Esophagus muscularis mucosa (tissue), 4 donors: ENCODE results near the gene EXOC3. TPM values are rescaled to one million over a fixed set of nuclear protein-coding genes. Genes with fewer than 3 reads are reported as not detected.
"Not testable (repeated sequence)": the region's sequence is repeated elsewhere in the genome, so short reads cannot be mapped to it uniquely, and the experiment has no call there.

Experiments used
- DNase-seq: peaks from one replicate; pipeline ENCODE4 v3.0.0-alpha.2; 2017; ENCODE audit errors: extremely low spot score
- H3K27ac ChIP-seq, 4 donors: fragments of 200-600 bp; sonication (generic); replicated peaks in 1 of 4; 1 replicate in 3 of 4; 2 replicates in 1 of 4; pipeline ENCODE4 v1.5.1; 2016 to 2019; ENCODE audit warnings: mild to moderate bottlenecking in 1 of 4
- H3K27me3 ChIP-seq, 4 donors: fragments of 200-600 bp; sonication (generic); one replicate each; pipeline versions ENCODE4 v1.5.1 to v1.6.0; 2016 to 2019
- H3K36me3 ChIP-seq, 4 donors: fragments of 200-600 bp; sonication (generic); one replicate each; pipeline ENCODE4 v1.5.1; 2016 to 2019
- H3K4me1 ChIP-seq, 4 donors: fragments of 200-600 bp; sonication (generic); one replicate each; pipeline ENCODE4 v1.5.1; 2016 to 2019
- H3K4me3 ChIP-seq, 4 donors: fragments of 200-600 bp; sonication (generic); 1 replicate in 2 of 4; 2 replicates in 2 of 4; pipeline ENCODE4 v1.5.1; 2016 to 2019; ENCODE audit warnings: mild to moderate bottlenecking in 4 of 4, moderate library complexity in 1 of 4
- H3K9me3 ChIP-seq, 4 donors: fragments of 200-600 bp; sonication (generic); 1 replicate in 3 of 4; 2 replicates in 1 of 4; pipeline ENCODE4 v1.5.1; 2016 to 2019
- EP300 ChIP-seq: sonication (generic); formaldehyde crosslinking; IDR thresholded peaks from one replicate; pipeline ENCODE4 v1.6.1; 2017; ENCODE audit warnings: antibody characterized with exemption
- POLR2A ChIP-seq: fragments of 450-650 bp; IDR thresholded peaks from one replicate; pipeline ENCODE4 v1.6.1; 2017; ENCODE audit warnings: antibody characterized with exemption, moderate library complexity, mild to moderate bottlenecking, low read depth
- POLR2AphosphoS5 ChIP-seq, 2 donors: sonication (generic); formaldehyde crosslinking; IDR thresholded peaks; one replicate each; pipeline ENCODE4 v1.6.1; 2017; ENCODE audit warnings: antibody characterized with exemption in 2 of 2
- WGBS: methylation state at CpG from one replicate; pipeline ENCODE4 v1.1.5; 2018; 5-methylcytosine and 5-hydroxymethylcytosine counted together
- intact Hi-C: fragments of 100-400 bp; cut with DNase I; formaldehyde crosslinking; loops from one replicate; pipeline ENCODE4 v1.15.1; 2023
- total RNA-seq, 4 donors: library from RNA; depleted of rRNA; stranded (reverse); fragments of >200 nt; gene quantifications; one replicate each; pipeline versions ENCODE4 v1.1.0 to v1.2.1, GENCODE V29; 2016
- TF ChIP-seq, protein P1 (sequence below), 3 experiments: fragments of 200-600 bp in 2 of 3; fragments of 450-650 bp in 1 of 3; sonication (generic) in 2 of 3; IDR thresholded peaks; one replicate each; pipeline ENCODE4 v1.5.1; 2017 to 2019; ENCODE audit warnings: antibody characterized with exemption in 3 of 3, mild to moderate bottlenecking in 2 of 3, moderate library complexity in 1 of 3

The EXOC3 gene
- total RNA-seq, 4 donors from 2014 or later = 48.6 to 82.1 (median 59.3) TPM

DNA sequence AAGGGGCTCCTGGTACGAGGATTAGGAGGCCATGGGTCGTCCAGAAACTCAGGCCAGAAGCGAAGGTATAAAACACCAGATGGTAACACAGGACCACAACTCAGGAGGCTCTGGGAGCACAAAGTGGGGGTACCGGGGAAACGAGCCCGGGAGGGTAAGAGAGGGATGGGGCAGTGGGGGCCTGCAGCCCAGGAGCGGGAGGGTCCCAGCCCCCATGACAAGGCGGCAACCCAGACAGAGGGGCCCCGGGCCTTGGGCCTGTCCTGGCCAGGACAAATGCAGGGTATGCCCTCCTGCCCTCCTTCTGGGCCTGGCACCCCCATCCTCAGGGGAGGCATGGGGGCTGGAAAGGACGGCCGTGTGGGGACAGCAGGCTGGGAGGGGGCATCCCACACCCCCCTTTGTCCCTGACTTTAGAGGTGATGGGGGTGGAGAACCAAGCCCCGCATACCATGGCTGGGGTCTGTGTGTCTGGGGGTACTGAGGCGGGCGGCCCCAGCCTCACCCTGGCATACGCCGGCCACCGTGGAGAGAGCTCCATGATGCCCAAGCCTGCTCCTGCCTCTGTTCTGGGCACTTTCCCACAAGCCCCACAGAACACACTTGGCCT, 47.0 kb upstream of the EXOC3 start:
- peak; percentile 81 for DNase-seq
- intact Hi-C loops = no loop called here
- WGBS = 92% methylated on average over 14 of the region's 17 CpGs
- H3K9me3 ChIP-seq = no peaks in the 10 kb centered on the region
- no peaks in the 10 kb centered on the region for H3K36me3 ChIP-seq
- no peak for TF ChIP-seq POLR2AphosphoS5 (IDR thresholded peaks at IDR 0.05)
- TF ChIP-seq, protein P1, sequence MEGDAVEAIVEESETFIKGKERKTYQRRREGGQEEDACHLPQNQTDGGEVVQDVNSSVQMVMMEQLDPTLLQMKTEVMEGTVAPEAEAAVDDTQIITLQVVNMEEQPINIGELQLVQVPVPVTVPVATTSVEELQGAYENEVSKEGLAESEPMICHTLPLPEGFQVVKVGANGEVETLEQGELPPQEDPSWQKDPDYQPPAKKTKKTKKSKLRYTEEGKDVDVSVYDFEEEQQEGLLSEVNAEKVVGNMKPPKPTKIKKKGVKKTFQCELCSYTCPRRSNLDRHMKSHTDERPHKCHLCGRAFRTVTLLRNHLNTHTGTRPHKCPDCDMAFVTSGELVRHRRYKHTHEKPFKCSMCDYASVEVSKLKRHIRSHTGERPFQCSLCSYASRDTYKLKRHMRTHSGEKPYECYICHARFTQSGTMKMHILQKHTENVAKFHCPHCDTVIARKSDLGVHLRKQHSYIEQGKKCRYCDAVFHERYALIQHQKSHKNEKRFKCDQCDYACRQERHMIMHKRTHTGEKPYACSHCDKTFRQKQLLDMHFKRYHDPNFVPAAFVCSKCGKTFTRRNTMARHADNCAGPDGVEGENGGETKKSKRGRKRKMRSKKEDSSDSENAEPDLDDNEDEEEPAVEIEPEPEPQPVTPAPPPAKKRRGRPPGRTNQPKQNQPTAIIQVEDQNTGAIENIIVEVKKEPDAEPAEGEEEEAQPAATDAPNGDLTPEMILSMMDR (IDR thresholded peaks at IDR 0.05) = no peak
- no peak for TF ChIP-seq EP300
- no peak for TF ChIP-seq POLR2A
- H3K4me3 ChIP-seq = no peak overlapping the region
- no peak overlapping the region for H3K27ac ChIP-seq
- peaks cover 13 to 25% (median 16%) of the 10 kb centered on the region in 4 donors for H3K4me1 ChIP-seq
- H3K27me3 ChIP-seq = peaks cover 0 to 20% (median 0%) of the 10 kb centered on the region in 4 donors

DNA sequence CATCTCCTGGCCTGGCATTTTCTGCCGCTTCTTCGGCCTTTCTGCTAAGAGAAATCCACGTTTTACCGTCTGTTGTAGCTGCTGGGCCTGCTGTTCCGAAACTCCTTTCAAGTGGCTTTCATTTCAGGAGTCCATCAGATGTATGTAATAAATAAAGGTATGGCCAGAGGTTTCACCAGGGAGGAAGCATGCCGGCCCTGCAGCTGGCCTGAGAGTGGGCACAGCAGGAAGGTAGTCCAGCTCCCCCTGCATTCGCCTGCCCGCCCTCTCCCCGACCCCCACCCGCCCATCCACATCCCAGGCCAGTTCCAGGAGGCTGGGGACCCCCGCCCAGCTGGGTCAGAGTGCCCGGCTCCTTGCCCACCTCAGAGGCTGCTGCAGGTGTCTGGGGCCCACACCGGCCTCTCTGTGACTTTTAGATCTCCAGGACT, 46.4 kb upstream of the EXOC3 start:
- H3K27me3 ChIP-seq = peaks cover 0 to 25% (median 0%) of the 10 kb centered on the region in 4 donors
- no peak for DNase-seq
- no peaks in the 10 kb centered on the region for H3K36me3 ChIP-seq
- WGBS = 98% methylated on average over 10 of the region's 13 CpGs
- no peak overlapping the region for H3K27ac ChIP-seq
- peaks cover 13 to 25% (median 16%) of the 10 kb centered on the region in 4 donors for H3K4me1 ChIP-seq
- no peak overlapping the region for H3K4me3 ChIP-seq
- intact Hi-C loops = no loop called here
- TF ChIP-seq, protein P1 (IDR thresholded peaks at IDR 0.05) = no peak
- TF ChIP-seq POLR2AphosphoS5 (IDR thresholded peaks at IDR 0.05) (no peak), EP300 (no peak), POLR2A (no peak)
- H3K9me3 ChIP-seq = no peaks in the 10 kb centered on the region

GRCh38 chr5:398141-398474, 44.9 kb upstream of the EXOC3 start:
- H3K4me3 ChIP-seq, H3K36me3 ChIP-seq, H3K27ac ChIP-seq, intact Hi-C loops, H3K9me3 ChIP-seq, DNase-seq: not testable (repeated sequence)
- Histone ChIP-seq H3K27me3 (peaks cover 0 to 33% (median 0%) of the 10 kb centered on the region in 4 donors), H3K4me1 (peaks cover 13 to 25% (median 16%) of the 10 kb centered on the region in 4 donors)
- 97% methylated on average over 15 of the region's 15 CpGs for WGBS

DNA sequence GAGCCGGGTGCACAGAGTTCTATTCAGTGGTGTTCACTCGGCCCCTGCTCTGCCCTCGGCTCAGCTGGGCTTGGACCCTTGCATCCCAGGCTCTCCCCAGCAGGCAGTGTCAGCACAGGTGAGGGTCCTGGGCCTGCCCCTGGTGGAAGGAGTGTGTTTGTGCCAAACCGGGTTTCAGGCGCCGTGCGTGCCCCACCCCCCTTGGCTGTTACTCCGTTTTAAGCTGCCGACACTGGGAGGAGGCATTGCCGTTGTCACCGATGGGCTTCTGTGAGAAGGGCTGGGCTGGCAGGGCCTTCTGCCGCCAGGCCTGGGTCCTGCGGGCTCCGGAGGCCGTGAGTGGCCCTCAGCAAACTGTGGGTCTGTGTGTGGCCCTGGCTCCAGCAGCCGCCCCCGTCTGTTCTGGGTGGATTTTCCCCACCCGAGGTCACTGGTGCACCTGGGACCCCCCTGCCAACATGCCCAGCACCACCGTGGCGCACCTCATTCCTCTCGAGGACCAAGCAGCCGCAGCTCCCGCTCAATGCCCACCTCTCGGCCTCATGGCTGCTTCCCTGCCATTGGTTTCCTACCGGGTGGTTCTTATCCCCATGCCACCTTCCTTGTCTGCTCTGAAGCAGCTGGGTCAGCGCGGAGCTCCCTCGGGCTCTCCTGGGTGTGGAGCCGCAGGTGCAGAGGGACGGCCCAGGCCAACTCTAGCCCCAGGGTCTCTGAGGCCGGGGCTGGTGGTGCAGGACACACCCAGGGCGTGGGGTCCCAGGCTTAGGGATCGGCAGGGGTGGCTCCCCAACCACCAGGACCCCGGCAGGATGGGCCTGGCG, 44.3 kb upstream of the EXOC3 start:
- Histone ChIP-seq H3K4me3 (no peak overlapping the region), H3K27me3 (peaks cover 0 to 35% (median 0%) of the 10 kb centered on the region in 4 donors), H3K36me3 (no peaks in the 10 kb centered on the region), H3K27ac (no peak overlapping the region), H3K9me3 (no peaks in the 10 kb centered on the region), H3K4me1 (peaks cover 13 to 25% (median 16%) of the 10 kb centered on the region in 4 donors)
- 97% methylated on average over 13 of the region's 35 CpGs for WGBS
- TF ChIP-seq POLR2A (no peak), EP300 (no peak), POLR2AphosphoS5 (IDR thresholded peaks at IDR 0.05) (no peak)
- TF ChIP-seq, protein P1 (IDR thresholded peaks at IDR 0.05) = no peak
- DNase-seq = peak; percentile 21
- intact Hi-C loops = no loop called here
